H1 (cell line): ENCODE data around the gene CLCF1. TPM values are rescaled to one million over a fixed set of nuclear protein-coding genes. Genes with fewer than 3 reads are reported as not detected.
A peak's percentile ranks its signal among the peaks of the same experiment; 100 is the strongest.

Source experiments
- CTCF ChIA-PET: fragments of 300-600 bp; sonication (Branson Sonifier 250); formaldehyde crosslinking; loops from one replicate; lab custom pipeline; 2021; ENCODE audit not compliant: partially characterized antibody; lab: Charles Lee
- POLR2A ChIA-PET: fragments of 300-600 bp; sonication (Branson Sonifier 250); formaldehyde crosslinking; loops from one replicate; lab custom pipeline; 2021; ENCODE audit warnings: inconsistent platforms; ENCODE audit not compliant: partially characterized antibody; lab: Charles Lee
- DNase-seq, 2 experiments: peaks; one replicate each; pipeline versions ENCODE4 v3.0.0 to v3.0.0-alpha.2; 2010 to 2022; ENCODE audit warnings: low spot score in 2 of 2, low read depth in 1 of 2, mixed read lengths in 1 of 2
- FAIRE-seq: peaks from 2 replicates; lab custom pipeline; 2011; peaks lifted over from hg19 to GRCh38; lab: Jason Lieb, UNC
- H2AFZ ChIP-seq: 2 replicates; pipeline ENCODE4 v1.8.1; 2012; ENCODE audit warnings: low read length, inconsistent platforms
- H2AK5ac ChIP-seq: 2 replicates; pipeline ENCODE4 v1.6.1; 2013; ENCODE audit warnings: low read depth, low read length
- H2BK120ac ChIP-seq: replicated peaks from 2 replicates; pipeline ENCODE3; 2013; ENCODE audit warnings: low read depth, low read length, inconsistent platforms
- H2BK12ac ChIP-seq: 2 replicates; pipeline ENCODE4 v1.6.1; 2013; ENCODE audit warnings: low read depth, low read length
- H2BK15ac ChIP-seq: 2 replicates; pipeline ENCODE4 v1.6.1; 2013; ENCODE audit warnings: low read length
- H2BK20ac ChIP-seq: 2 replicates; pipeline ENCODE4 v1.6.1; 2013; ENCODE audit warnings: low read length
- H2BK5ac ChIP-seq: 2 replicates; pipeline ENCODE4 v1.6.1; 2013; ENCODE audit warnings: low read depth, low read length
- H3K14ac ChIP-seq: 2 replicates; pipeline ENCODE4 v1.6.1; 2013; ENCODE audit warnings: inconsistent platforms; ENCODE audit not compliant: insufficient read length
- H3K18ac ChIP-seq: 2 replicates; pipeline ENCODE4 v1.6.1; 2013; ENCODE audit warnings: low read length; ENCODE audit errors: extremely low read depth
- H3K23ac ChIP-seq: 2 replicates; pipeline ENCODE4 v1.6.1; 2013; ENCODE audit warnings: inconsistent platforms; ENCODE audit not compliant: insufficient read length
- H3K23me2 ChIP-seq: 2 replicates; pipeline ENCODE4 v1.6.1; 2013; ENCODE audit warnings: low read depth, low read length
- H3K27ac ChIP-seq: 2 replicates; pipeline ENCODE4 v1.6.1; 2011; ENCODE audit warnings: low read depth, low read length, inconsistent platforms
- H3K27me3 ChIP-seq, 4 experiments: replicated peaks in 1 of 4; 1 replicate in 1 of 4; 2 replicates in 3 of 4; pipeline versions ENCODE4 v1.6.1 to v1.8.1; 2011 to 2013; ENCODE audit warnings: low read length in 3 of 4, mild to moderate bottlenecking in 3 of 4, inconsistent platforms in 2 of 4, mixed read lengths in 2 of 4, moderate library complexity in 1 of 4; ENCODE audit not compliant: control insufficient read depth in 3 of 4, insufficient read depth in 3 of 4; ENCODE audit errors: extremely low read depth in 1 of 4
- H3K36me3 ChIP-seq, 4 experiments: 2 replicates each; pipeline versions ENCODE4 v1.6.1 to v1.8.1; 2011 to 2013; ENCODE audit warnings: mild to moderate bottlenecking in 4 of 4, low read length in 3 of 4, moderate library complexity in 2 of 4, control low read depth in 1 of 4, inconsistent platforms in 1 of 4; ENCODE audit not compliant: insufficient read depth in 4 of 4, control insufficient read depth in 2 of 4
- H3K4ac ChIP-seq: replicated peaks from 2 replicates; pipeline ENCODE3; 2013; ENCODE audit warnings: low read length, low read depth, mixed read lengths, inconsistent platforms; ENCODE audit not compliant: insufficient read length
- H3K4me1 ChIP-seq, 4 experiments: replicated peaks in 1 of 4; 1 replicate in 1 of 4; 2 replicates in 3 of 4; pipeline versions ENCODE4 v1.6.1 to v1.8.1; 2011 to 2013; ENCODE audit warnings: low read length in 3 of 4, inconsistent platforms in 2 of 4, mixed read lengths in 1 of 4; ENCODE audit not compliant: insufficient read depth in 4 of 4, control insufficient read depth in 3 of 4
- H3K4me2 ChIP-seq, 2 experiments: 2 replicates each; pipeline versions ENCODE4 v1.6.1 to v1.8.1; 2011 to 2013; ENCODE audit warnings: low read depth in 2 of 2, low read length in 2 of 2, control low read depth in 1 of 2, inconsistent platforms in 1 of 2, mild to moderate bottlenecking in 1 of 2; ENCODE audit not compliant: insufficient read depth in 1 of 2
- H3K4me3 ChIP-seq, 4 experiments: fragments of 200-600, 300-600 bp in 1 of 4; sonication (generic), shearing (Covaris generic), sonication (Bioruptor Twin) in 1 of 4; 2 replicates each; pipeline versions ENCODE4 v1.5.1 to v1.8.1; 2011 to 2016; ENCODE audit warnings: low read length in 4 of 4, low read depth in 3 of 4, control low read depth in 2 of 4, inconsistent platforms in 2 of 4, mild to moderate bottlenecking in 2 of 4, mixed read lengths in 1 of 4, moderate library complexity in 1 of 4; ENCODE audit not compliant: insufficient read depth in 2 of 4; ENCODE audit errors: extremely low read depth in 1 of 4
- H3K56ac ChIP-seq: replicated peaks from 2 replicates; pipeline ENCODE3; 2013; ENCODE audit warnings: low read depth, mild to moderate bottlenecking, mixed read lengths, low read length, inconsistent platforms; ENCODE audit not compliant: insufficient read length
- H3K79me1 ChIP-seq: 2 replicates; pipeline ENCODE4 v1.6.1; 2013; ENCODE audit warnings: low read depth, low read length, control low read depth
- H3K79me2 ChIP-seq, 2 experiments: 2 replicates each; pipeline versions ENCODE4 v1.6.1 to v1.8.1; 2012 to 2013; ENCODE audit warnings: low read length in 2 of 2, mild to moderate bottlenecking in 2 of 2, inconsistent platforms in 1 of 2; ENCODE audit not compliant: insufficient read depth in 2 of 2, control insufficient read depth in 1 of 2
- H3K9ac ChIP-seq, 4 experiments: replicated peaks in 1 of 4; 1 replicate in 1 of 4; 2 replicates in 3 of 4; pipeline versions ENCODE4 v1.6.1 to v1.8.1; 2011 to 2013; ENCODE audit warnings: low read depth in 3 of 4, low read length in 3 of 4, control low read depth in 2 of 4, mild to moderate bottlenecking in 2 of 4, moderate library complexity in 2 of 4, inconsistent platforms in 1 of 4; ENCODE audit errors: extremely low read depth in 1 of 4
- H3K9me3 ChIP-seq, 2 experiments: 2 replicates each; pipeline versions ENCODE4 v1.6.1 to v1.8.1; 2012 to 2013; ENCODE audit warnings: mild to moderate bottlenecking in 2 of 2, moderate library complexity in 2 of 2, control low read depth in 1 of 2, inconsistent platforms in 1 of 2, low read depth in 1 of 2, low read length in 1 of 2, mixed read lengths in 1 of 2; ENCODE audit not compliant: insufficient read depth in 2 of 2
- H4K20me1 ChIP-seq, 2 experiments: replicated peaks in 1 of 2; 2 replicates each; pipeline versions ENCODE3 to v1.8.1; 2011 to 2013; ENCODE audit warnings: inconsistent platforms in 2 of 2, low read length in 2 of 2, mild to moderate bottlenecking in 1 of 2; ENCODE audit not compliant: insufficient read depth in 2 of 2, control insufficient read depth in 1 of 2
- H4K5ac ChIP-seq: 2 replicates; pipeline ENCODE4 v1.6.1; 2013; ENCODE audit warnings: low read length, low read depth, mixed read lengths, inconsistent platforms; ENCODE audit not compliant: insufficient read length
- H4K8ac ChIP-seq: 2 replicates; pipeline ENCODE4 v1.8.0; 2013; ENCODE audit warnings: mild to moderate bottlenecking, moderate library complexity, low read length, inconsistent platforms; ENCODE audit not compliant: insufficient read depth; ENCODE audit errors: extremely low read depth
- H4K91ac ChIP-seq: replicated peaks from 2 replicates; pipeline ENCODE3; 2013; ENCODE audit warnings: low read length, mixed read lengths, inconsistent platforms; ENCODE audit not compliant: insufficient read length
- BCL11A ChIP-seq, 2 experiments: IDR thresholded peaks; one replicate each; pipeline ENCODE4 v1.6.1; 2011; ENCODE audit warnings: low read depth in 2 of 2, low read length in 2 of 2, mild to moderate bottlenecking in 2 of 2
- CEBPB ChIP-seq: IDR thresholded peaks from 2 replicates; pipeline ENCODE4 v1.6.1; 2012; ENCODE audit warnings: low read depth, low read length
- EZH2 ChIP-seq: fragments of 200-600 bp; sonication (generic); IDR thresholded peaks from 2 replicates; pipeline ENCODE4 v1.7.1; 2012; ENCODE audit warnings: low read depth, mild to moderate bottlenecking, moderate library complexity, low read length, inconsistent platforms; ENCODE audit not compliant: severe bottlenecking
- GTF2F1 ChIP-seq: IDR thresholded peaks from 2 replicates; pipeline ENCODE4 v1.6.1; 2012; ENCODE audit warnings: low read depth, low read length, improper control_type of control experiment, borderline replicate concordance
- SIX5 ChIP-seq: IDR thresholded peaks from 2 replicates; pipeline ENCODE4 v1.6.1; 2011; ENCODE audit warnings: mild to moderate bottlenecking, low read depth, low read length
- SP1 ChIP-seq: IDR thresholded peaks from 2 replicates; pipeline ENCODE4 v1.6.1; 2011; ENCODE audit warnings: low read depth, low read length
- SUZ12 ChIP-seq: fragments of 200-600 bp; sonication (generic); IDR thresholded peaks from 2 replicates; pipeline ENCODE4 v1.6.1; 2012; ENCODE audit warnings: mild to moderate bottlenecking, inconsistent platforms, low read length, moderate library complexity, mixed read lengths
- TAF1 ChIP-seq: IDR thresholded peaks from 2 replicates; pipeline ENCODE4 v1.6.1; 2011; ENCODE audit warnings: mild to moderate bottlenecking, low read depth, low read length
- TAF7 ChIP-seq: optimal IDR thresholded peaks from 2 replicates; pipeline ENCODE3; 2011; ENCODE audit warnings: low read depth, mild to moderate bottlenecking, inconsistent platforms, low read length, moderate library complexity, borderline replicate concordance
- YY1 ChIP-seq: IDR thresholded peaks from 2 replicates; pipeline ENCODE4 v1.6.1; 2011; ENCODE audit warnings: low read depth, mild to moderate bottlenecking, low read length
- WGBS, 2 experiments: shearing (Covaris generic) in 1 of 2; methylation state at CpG; one replicate each; pipeline versions ENCODE4 v1.1.6 to v1.1.7; 2013 to 2015; ENCODE audit warnings: low lambda C conversion rate in 2 of 2, mixed read lengths in 2 of 2, inconsistent platforms in 1 of 2, low coverage in 1 of 2, missing lambda C conversion rate in 1 of 2; ENCODE audit not compliant: insufficient replicate concordance in 2 of 2, insufficient coverage in 1 of 2, insufficient read length in 1 of 2; ENCODE audit errors: extremely low coverage in 1 of 2, missing lambda C conversion rate in 1 of 2; 5-methylcytosine and 5-hydroxymethylcytosine counted together
- polyA plus RNA-seq, 7 experiments: library from polyadenylated mRNA; depleted of rRNA in 3 of 7; stranded (reverse) in 5 of 7; unstranded in 2 of 7; fragments of >200 nt in 5 of 7; fragments of 200-250 nt in 2 of 7; gene quantifications; 1 replicate in 5 of 7; 2 replicates in 1 of 7; 4 replicates in 1 of 7; pipeline versions ENCODE4 v1.2.1 to v1.2.3, GENCODE V29; 2011 to 2013; ENCODE audit warnings: missing spikeins in 2 of 7, mixed read lengths in 2 of 7
- total RNA-seq: library from RNA; stranded (reverse); fragmentation: NEBNext Ultra II Directional; extraction: Animal tissue kit (Norgen Biotek cat#: 25700); gene quantifications from 2 replicates; pipeline ENCODE4 v1.2.1, GENCODE V29; 2021
- TF ChIP-seq, protein P1 (sequence below): IDR thresholded peaks from 2 replicates; pipeline ENCODE4 v1.6.1; 2011; ENCODE audit warnings: low read length, improper control_type of control experiment

The CLCF1 gene
- total and polyA plus RNA-seq, 2 of the 8 experiments (the other 6 are each of a cell fraction or from before 2014, with no cell fraction given), result 0.32 to 1.2 TPM

DNA sequence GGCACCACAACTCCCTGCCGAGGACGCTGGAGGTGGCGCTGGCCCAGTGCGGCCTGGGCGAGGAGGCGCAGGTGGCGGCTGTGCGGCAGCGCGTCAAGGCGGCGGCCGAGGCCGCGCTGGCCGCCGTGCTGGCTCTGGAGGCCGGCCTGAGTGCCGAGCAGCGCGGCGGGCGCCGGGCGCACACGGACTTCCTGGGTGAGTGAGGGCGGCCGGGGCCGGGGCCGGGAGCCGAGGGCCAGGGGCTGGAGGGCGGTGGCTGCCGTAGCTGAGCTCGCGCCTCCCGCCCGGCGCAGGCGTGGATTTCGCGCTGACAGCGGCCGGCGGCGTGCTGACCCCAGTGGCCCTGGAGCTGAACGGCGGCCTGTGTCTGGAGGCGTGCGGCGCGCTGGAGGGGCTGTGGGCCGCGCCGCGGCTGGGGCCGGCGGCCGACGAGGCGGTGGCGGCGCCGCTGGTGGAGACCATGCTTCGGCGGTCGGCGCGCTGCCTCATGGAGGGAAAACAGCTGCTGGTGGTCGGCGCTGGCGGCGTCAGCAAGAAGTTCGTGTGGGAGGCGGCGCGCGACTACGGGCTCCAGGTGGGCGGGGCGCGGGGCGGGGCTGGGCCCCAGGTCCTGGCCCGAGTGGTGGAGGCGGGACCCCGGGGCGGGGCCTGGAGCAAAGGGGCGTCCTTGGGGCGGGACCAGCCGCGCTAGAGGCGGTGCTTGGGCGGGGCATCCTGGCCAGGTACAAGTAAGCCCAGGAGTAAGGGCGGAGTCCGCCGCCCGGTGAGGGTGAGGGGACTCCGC is 47.4 kb upstream of the CLCF1 start:
- Histone ChIP-seq H4K8ac (no peak overlapping the region), H4K5ac (no peak overlapping the region), H3K14ac (no peak overlapping the region), H3K27ac (no peak overlapping the region), H2AFZ (0 out of 2 replicates have a peak overlapping the region, but pooled peaks have one; percentile 16), H3K4me3 (peak overlapping the region; percentile 32 to 64 (median 36); a peak in 7 of 8 replicates), H3K79me2 (no peaks in the 10 kb centered on the region), H4K20me1 (peaks cover 0 to 3% of the 10 kb centered on the region in 2 experiments), H3K23ac (no peak overlapping the region), H3K27me3 (peaks cover 0 to 8% (median 5%) of the 10 kb centered on the region in 4 experiments; a peak in 4 of 7 replicates), H3K36me3 (no peaks in the 10 kb centered on the region), H4K91ac (peak overlapping the region; percentile 65), H2BK5ac (no peak overlapping the region), H3K23me2 (peaks cover 10% of the 10 kb centered on the region; the same call in 1 of the 2 replicates), H3K9me3 (no peaks in the 10 kb centered on the region), H2BK120ac (no peak overlapping the region), H3K4me2 (peak overlapping the region; percentile 57 to 83), H2BK20ac (no peak overlapping the region), H2AK5ac (no peak overlapping the region), H3K18ac (peak overlapping the region; percentile 19), H3K4me1 (peaks cover 4 to 15% (median 10%) of the 10 kb centered on the region in 4 experiments), H3K56ac (peak overlapping the region; percentile 75), H2BK15ac (no peak overlapping the region), H3K9ac (peak overlapping the region in 3 of 4 experiments; percentile 20 to 52 (median 47); a peak in 4 of 7 replicates), H2BK12ac (no peak overlapping the region), H3K79me1 (no peaks in the 10 kb centered on the region), H3K4ac (no peak overlapping the region)
- ChIA-PET CTCF (interaction anchor here (0.6 to 1.8 kb wide), 7 partner anchors 12 to 388 kb away, joined by 3 to 6 read pairs (median 3); no protein-coding TSS in a partner anchor), POLR2A (interaction anchor here (0.8 to 10.2 kb wide), 12 partner anchors 9 to 75 kb away, joined by 3 to 104 read pairs (median 4); partner anchors contain the start of genes CORO1B, PPP1CA, PTPRCAP and RAD9A)
- 4% methylated on average over 23 of the region's 97 CpGs; no CpG with 5 or more reads in 1 of the 2 experiments for WGBS, 2 experiments
- peak; percentile 84 to 100 for DNase-seq
- no peak for FAIRE-seq
- no peak for TF ChIP-seq YY1
- TF ChIP-seq SP1, result peak; percentile 55; the same call in 1 of the 2 replicates
- TF ChIP-seq, protein P1, sequence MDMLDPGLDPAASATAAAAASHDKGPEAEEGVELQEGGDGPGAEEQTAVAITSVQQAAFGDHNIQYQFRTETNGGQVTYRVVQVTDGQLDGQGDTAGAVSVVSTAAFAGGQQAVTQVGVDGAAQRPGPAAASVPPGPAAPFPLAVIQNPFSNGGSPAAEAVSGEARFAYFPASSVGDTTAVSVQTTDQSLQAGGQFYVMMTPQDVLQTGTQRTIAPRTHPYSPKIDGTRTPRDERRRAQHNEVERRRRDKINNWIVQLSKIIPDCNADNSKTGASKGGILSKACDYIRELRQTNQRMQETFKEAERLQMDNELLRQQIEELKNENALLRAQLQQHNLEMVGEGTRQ, result no peak
- no peak for TF ChIP-seq EZH2
- no peak for TF ChIP-seq SUZ12
- no peak for TF ChIP-seq BCL11A (IDR thresholded peaks at IDR 0.05; ENCODE audit: low read depth in 2 of 2, low read length in 2 of 2)
- no peak for TF ChIP-seq SIX5
- no peak for TF ChIP-seq GTF2F1
- TF ChIP-seq CEBPB, result no peak
- no peak for TF ChIP-seq TAF7
- TF ChIP-seq TAF1, result peak; percentile 37; the same call in 1 of the 2 replicates
